AML-193 (cell line): Measurements from ENCODE around the gene TOX2.
A peak's percentile ranks its signal among the peaks of the same experiment; 100 is the strongest.

Experiments
- DNase-seq, 2 experiments: peaks; one replicate each; lab custom pipeline; 2025; lab: John Stamatoyannopoulos, UW

The TOX2 gene

GRCh38 chr20:43959079-43959919 lies 44.6 kb downstream of the TOX2 start:
- no peak for DNase-seq

GRCh38 chr20:43959920-43960227 lies 45.2 kb downstream of the TOX2 start:
- DNase-seq: no peak

GRCh38 chr20:43960231-43960630 lies 45.6 kb downstream of the TOX2 start:
- DNase-seq: no peak

DNA sequence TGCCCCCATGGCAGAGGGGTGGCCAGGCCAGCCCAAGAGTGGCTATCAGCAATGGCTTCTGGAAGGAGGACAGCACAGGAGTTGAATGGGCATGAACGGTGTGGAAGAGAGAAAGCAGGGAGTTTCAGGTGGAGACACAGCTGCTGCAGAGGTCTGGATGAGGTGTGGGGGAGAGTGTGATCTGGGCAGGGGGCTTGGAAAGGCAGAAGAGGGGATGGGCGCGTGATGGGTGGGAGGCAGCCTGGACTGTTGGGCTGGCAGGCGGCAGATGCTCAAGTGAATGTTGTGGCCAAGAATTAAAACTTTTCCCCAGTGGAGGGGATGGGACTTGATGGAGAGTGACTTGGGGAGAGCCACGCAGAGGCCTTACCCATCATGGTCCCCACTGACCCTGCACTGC lies 46.5 kb downstream of the TOX2 start:
- no peak for DNase-seq

DNA sequence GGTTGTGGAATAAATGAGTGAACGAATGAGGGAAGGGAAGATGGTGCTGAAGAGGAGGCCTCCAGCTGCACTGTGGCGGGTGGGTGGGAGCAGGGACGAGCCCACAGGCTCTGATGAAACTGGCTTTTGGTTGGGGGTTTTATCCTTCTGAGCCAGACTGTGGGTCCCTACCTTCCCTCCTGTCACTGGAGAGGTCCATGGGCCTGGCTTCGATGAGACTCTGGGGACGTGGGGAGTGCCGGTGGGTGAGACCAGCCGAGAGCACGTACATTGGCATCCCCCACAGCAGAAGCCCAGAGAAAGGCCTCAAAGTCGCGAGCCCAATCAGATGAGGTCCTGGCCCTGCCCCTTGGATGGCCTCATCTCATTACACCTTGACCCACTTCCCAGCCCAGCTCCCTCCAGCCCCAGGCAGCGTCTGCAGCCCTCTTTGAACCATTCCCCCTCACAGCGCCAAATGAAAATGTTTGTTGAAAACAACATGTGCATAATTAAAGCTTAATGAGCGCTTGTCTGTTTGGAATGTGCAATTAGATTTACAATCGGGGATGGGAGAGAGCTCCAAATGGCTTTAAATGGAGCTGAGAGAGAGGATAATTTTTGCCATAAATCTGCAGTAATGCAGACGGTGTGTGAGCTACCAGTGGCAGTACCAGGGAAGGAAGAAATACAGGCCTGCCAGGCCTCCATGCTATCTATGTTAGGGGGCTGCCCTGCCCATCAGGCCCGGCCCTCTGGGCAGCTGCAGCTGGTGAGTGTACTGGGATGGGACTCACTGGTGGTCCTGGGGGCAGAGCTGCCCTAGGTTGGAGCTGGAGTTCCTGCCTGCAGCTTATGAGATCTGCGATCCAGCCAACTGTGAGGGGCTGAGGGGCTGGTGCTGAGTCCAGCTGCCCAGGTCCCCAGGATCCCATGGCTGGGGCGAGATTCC lies 47.2 kb downstream of the TOX2 start:
- no peak for DNase-seq

- DNase-seq: no peak
Measured at GRCh38 chr20:43962530-43962929, 47.9 kb downstream of the TOX2 start.

DNA sequence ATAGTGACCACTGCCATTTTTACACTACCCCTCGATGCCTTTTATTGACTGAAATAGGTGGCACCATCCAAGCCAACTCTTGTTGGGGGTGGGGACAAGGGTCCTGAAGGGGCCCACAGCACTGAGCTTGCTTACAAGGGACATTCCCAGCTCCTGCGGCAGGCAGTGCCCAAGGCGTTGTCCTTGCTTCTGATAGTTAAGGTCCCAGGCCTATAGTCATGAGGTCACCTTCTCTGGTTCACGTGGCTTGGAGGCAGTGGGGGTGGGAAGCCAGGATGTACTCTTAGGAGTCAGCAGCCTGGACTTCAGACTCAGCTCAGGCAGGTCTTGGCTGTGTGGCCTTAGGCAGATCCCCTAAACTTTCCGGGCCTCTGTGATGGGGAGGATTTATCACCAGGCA lies 48.6 kb downstream of the TOX2 start:
- DNase-seq: no peak

GRCh38 chr20:43963872-43964791 lies 49.5 kb downstream of the TOX2 start:
- peak; percentile 39 to 44 for DNase-seq

GRCh38 chr20:43968341-43969000 lies 53.8 kb downstream of the TOX2 start:
- DNase-seq: no peak

GRCh38 chr20:43969028-43969447 lies 54.4 kb downstream of the TOX2 start:
- DNase-seq: no peak

DNA sequence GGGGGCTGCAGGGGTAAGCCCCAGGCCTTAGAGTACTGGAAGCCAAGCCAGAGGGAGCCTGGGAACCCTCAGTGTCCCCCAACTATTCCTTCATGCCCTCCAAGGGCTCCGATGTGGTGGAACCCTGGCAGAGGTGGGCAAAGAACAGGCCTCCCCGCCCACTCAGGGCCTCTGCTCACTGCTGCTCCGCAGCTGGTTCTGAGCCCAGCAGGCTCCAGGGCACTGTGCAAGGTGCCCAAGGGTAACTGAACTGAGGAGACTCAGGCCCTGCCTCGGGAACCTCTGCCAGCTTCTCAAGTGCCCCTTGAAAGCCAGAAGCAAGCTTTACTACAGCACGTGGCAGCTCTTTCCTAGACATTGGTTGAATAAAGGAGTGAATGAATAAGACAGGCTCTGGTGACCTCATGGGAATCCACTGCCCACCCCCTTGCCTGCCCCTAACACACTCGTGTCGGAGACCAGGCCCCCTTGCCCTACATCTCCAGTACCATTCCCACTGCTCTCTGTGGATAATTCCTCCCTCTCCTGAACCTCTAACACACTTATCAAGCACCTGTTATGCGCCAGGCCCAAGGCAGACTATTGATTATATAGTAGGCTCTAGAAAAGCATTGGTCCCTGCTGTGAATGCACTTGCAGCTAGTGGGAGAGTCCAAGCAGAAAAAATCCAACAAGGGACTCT lies 55.0 kb downstream of the TOX2 start:
- DNase-seq: no peak

GRCh38 chr20:43971267-43971666 lies 56.6 kb downstream of the TOX2 start:
- DNase-seq: no peak

DNA sequence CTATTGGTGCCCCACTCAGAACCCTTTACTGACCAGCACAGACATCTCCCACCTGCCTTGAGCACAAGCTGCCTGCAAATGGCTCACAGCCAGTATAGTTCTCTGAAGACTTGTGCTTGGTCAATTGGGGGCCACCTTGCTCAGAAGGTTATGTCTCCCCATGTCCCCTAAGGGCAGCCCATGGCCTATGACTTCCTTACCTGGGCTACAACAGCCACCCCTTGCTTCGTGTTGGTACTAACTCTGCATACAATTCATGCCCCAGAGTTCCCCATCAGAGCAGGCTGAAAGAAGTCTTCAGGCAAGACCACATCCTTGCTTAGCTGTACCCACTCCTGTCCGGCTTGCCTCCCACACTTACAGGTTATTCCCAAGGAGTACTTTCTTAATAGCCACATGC lies 57.4 kb downstream of the TOX2 start:
- DNase-seq: no peak

GRCh38 chr20:43972692-43973091 lies 58.0 kb downstream of the TOX2 start:
- DNase-seq: no peak

GRCh38 chr20:43973231-43973630 lies 58.6 kb downstream of the TOX2 start:
- no peak for DNase-seq

GRCh38 chr20:43973671-43974450 lies 59.2 kb downstream of the TOX2 start:
- no peak for DNase-seq

GRCh38 chr20:43974695-43975094 lies 60.0 kb downstream of the TOX2 start:
- no peak for DNase-seq

GRCh38 chr20:43975096-43975768 lies 60.6 kb downstream of the TOX2 start:
- DNase-seq: no peak

- peak; percentile 37 to 38 for DNase-seq
Measured at GRCh38 chr20:43976547-43976946, 61.9 kb downstream of the TOX2 start.

GRCh38 chr20:43977252-43977651 lies 62.6 kb downstream of the TOX2 start:
- DNase-seq: no peak
